Measurements from ENCODE around the gene NOP56. TPM values are rescaled to one million over a fixed set of nuclear protein-coding genes. Genes with fewer than 3 reads are reported as not detected.

Gene NOP56
- total RNA-seq, 1 experiment from 2014 or later, result 497 TPM

DNA sequence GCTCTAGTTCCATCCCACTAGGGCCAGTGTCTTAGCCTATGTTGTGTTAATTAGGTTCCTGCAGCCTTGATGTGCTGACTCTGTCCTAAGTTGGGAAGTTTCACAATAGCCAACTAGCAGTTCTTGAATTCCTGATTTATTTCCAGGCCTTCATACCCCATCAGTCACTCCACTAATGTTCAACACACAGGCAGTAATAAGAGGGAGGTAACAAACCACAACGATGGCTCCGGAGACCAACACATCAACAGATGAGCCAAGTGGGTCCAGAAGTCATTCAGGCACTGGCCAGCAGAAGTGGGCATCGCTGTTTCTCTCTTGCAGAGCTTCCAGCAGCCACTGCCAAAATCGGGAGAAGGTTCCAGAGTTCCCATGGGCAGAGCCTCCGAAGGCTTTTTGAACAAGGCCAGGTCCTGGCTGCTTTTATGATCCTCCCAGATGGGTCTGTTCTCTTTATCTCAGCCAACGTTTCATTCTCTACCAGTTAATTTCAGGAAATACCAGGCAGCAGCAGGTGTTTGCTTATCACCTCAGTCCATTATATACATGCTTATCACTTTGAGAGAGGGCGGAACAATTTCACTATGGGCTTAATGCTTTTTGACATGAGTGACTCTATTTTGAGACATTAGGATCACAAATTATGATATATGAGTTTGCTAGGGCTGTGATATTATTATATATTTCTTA lies 48.5 kb upstream of the NOP56 start:
- H3K27ac Mint-ChIP-seq (ENCODE audit: unreplicated experiment), result no peak overlapping the region
- no peak overlapping the region for H3K4me3 Mint-ChIP-seq (ENCODE audit: unreplicated experiment)
- ChIA-PET POLR2A (no interaction called here), CTCF (no interaction called here)
- H3K9me3 Mint-ChIP-seq (ENCODE audit: unreplicated experiment), result peaks cover 12% of the 10 kb centered on the region
- no peaks in the 10 kb centered on the region for H3K27me3 Mint-ChIP-seq (ENCODE audit: insufficient read depth, unreplicated experiment)
- intact Hi-C loops (cut with micrococcal nuclease; ENCODE audit: unreplicated experiment), result no loop called here
- peaks cover 14% of the 10 kb centered on the region; the same call in 1 of the 2 replicates for H3K9me3 ChIP-seq
- no peaks in the 10 kb centered on the region for H3K36me3 Mint-ChIP-seq (ENCODE audit: insufficient read depth, unreplicated experiment)
- no peak overlapping the region for H3K4me3 ChIP-seq (ENCODE audit: low read depth, low read length)
- no peaks in the 10 kb centered on the region for H3K4me1 ChIP-seq
- TF ChIP-seq, protein P1, sequence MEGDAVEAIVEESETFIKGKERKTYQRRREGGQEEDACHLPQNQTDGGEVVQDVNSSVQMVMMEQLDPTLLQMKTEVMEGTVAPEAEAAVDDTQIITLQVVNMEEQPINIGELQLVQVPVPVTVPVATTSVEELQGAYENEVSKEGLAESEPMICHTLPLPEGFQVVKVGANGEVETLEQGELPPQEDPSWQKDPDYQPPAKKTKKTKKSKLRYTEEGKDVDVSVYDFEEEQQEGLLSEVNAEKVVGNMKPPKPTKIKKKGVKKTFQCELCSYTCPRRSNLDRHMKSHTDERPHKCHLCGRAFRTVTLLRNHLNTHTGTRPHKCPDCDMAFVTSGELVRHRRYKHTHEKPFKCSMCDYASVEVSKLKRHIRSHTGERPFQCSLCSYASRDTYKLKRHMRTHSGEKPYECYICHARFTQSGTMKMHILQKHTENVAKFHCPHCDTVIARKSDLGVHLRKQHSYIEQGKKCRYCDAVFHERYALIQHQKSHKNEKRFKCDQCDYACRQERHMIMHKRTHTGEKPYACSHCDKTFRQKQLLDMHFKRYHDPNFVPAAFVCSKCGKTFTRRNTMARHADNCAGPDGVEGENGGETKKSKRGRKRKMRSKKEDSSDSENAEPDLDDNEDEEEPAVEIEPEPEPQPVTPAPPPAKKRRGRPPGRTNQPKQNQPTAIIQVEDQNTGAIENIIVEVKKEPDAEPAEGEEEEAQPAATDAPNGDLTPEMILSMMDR (IDR thresholded peaks at IDR 0.05; ENCODE audit: insufficient read depth in 1 of 2, low read depth in 1 of 2, low read length in 1 of 2, severe bottlenecking in 1 of 2, unreplicated experiment in 1 of 2), result no peak
- H3K4me1 Mint-ChIP-seq (ENCODE audit: low read depth, unreplicated experiment), result peaks cover 7% of the 10 kb centered on the region
- no peak for DNase-seq
- BruUV-seq (replicated peaks), result no TSS peak
- no peaks in the 10 kb centered on the region for H3K27me3 ChIP-seq (replicated peaks; ENCODE audit: control insufficient read depth, insufficient read depth, low read length)
- no peaks in the 10 kb centered on the region for H3K36me3 ChIP-seq (ENCODE audit: control insufficient read depth, insufficient read depth, low read length)

DNA sequence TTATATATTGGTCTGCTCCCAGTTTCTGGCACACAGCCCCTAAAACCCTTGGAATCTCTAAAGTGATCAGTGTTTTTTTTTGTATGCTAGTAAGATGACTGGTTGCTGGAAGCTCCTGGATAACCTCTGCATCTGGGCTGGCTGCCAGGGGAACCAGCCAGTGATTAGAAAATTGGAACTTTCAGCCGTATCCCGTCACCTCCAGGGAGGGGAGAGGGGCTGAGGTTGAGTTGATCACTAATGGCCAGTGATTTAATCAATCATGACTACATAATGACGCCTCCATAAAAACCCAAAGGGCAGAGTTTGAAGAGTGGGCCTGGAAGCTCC lies 48.0 kb upstream of the NOP56 start:
- peaks cover 18% of the 10 kb centered on the region for H3K9me3 Mint-ChIP-seq (ENCODE audit: unreplicated experiment)

DNA sequence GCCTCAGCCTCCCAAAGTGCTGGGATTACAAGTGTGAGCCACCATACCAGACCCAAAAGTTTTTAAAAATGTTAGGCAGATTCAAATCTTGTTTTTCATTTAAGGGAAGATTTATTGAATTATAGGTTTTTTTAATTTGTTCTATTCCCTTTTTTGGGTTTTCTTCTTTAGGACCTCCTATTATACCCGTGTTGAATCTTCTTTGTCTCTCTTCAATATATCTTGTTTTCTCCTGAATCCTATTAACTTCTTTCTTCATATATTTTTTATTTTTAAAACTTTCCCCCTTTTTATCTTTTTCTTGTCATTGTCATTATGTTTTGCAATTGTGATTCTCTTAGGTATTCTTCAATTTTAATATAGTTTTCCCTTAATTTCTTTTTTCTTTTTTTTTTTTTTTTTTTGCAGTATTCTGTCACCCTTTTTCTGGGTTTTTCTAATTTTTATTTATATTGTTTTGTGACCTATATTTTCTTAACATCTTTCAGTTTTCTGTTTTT lies 45.9 kb upstream of the NOP56 start:
- TF ChIP-seq, protein P1 (IDR thresholded peaks at IDR 0.05; ENCODE audit: insufficient read depth in 1 of 2, low read depth in 1 of 2, low read length in 1 of 2, severe bottlenecking in 1 of 2, unreplicated experiment in 1 of 2), result no peak
- Histone ChIP-seq H3K36me3 (ENCODE audit: control insufficient read depth, insufficient read depth, low read length) (no peaks in the 10 kb centered on the region), H3K4me3 (ENCODE audit: low read depth, low read length) (no peak overlapping the region), H3K9me3 (peaks cover 14% of the 10 kb centered on the region; the same call in 1 of the 2 replicates), H3K4me1 (no peaks in the 10 kb centered on the region), H3K27me3 (replicated peaks; ENCODE audit: control insufficient read depth, insufficient read depth, low read length) (no peaks in the 10 kb centered on the region)
- intact Hi-C loops (cut with micrococcal nuclease; ENCODE audit: unreplicated experiment), result no loop called here
- CTCF ChIA-PET, result no interaction called here
- H3K9me3 Mint-ChIP-seq (ENCODE audit: unreplicated experiment), result peaks cover 22% of the 10 kb centered on the region
- no TSS peak for BruUV-seq (replicated peaks)
- POLR2A ChIA-PET, result no interaction called here
- peaks cover 8% of the 10 kb centered on the region for H3K27me3 Mint-ChIP-seq (ENCODE audit: insufficient read depth, unreplicated experiment)
- H3K27ac Mint-ChIP-seq (ENCODE audit: unreplicated experiment), result no peak overlapping the region
- no peaks in the 10 kb centered on the region for H3K4me1 Mint-ChIP-seq (ENCODE audit: low read depth, unreplicated experiment)
- no peaks in the 10 kb centered on the region for H3K36me3 Mint-ChIP-seq (ENCODE audit: insufficient read depth, unreplicated experiment)
- no peak for DNase-seq
- no peak overlapping the region for H3K4me3 Mint-ChIP-seq (ENCODE audit: unreplicated experiment)

More for the DNA sequence above, 48.0 kb upstream of the NOP56 start:
- intact Hi-C loops (cut with micrococcal nuclease; ENCODE audit: unreplicated experiment), result no loop called here
- no TSS peak for BruUV-seq (replicated peaks)
- H3K9me3 ChIP-seq, result peaks cover 14% of the 10 kb centered on the region; the same call in 1 of the 2 replicates
- no peaks in the 10 kb centered on the region for H3K36me3 ChIP-seq (ENCODE audit: control insufficient read depth, insufficient read depth, low read length)
- no peaks in the 10 kb centered on the region for H3K27me3 ChIP-seq (replicated peaks; ENCODE audit: control insufficient read depth, insufficient read depth, low read length)
- ChIA-PET POLR2A (no interaction called here), CTCF (no interaction called here)
- peaks cover 6% of the 10 kb centered on the region for H3K4me1 Mint-ChIP-seq (ENCODE audit: low read depth, unreplicated experiment)
- peaks cover 3% of the 10 kb centered on the region for H3K27me3 Mint-ChIP-seq (ENCODE audit: insufficient read depth, unreplicated experiment)
- H3K36me3 Mint-ChIP-seq (ENCODE audit: insufficient read depth, unreplicated experiment), result no peaks in the 10 kb centered on the region
- TF ChIP-seq, protein P1 (IDR thresholded peaks at IDR 0.05; ENCODE audit: insufficient read depth in 1 of 2, low read depth in 1 of 2, low read length in 1 of 2, severe bottlenecking in 1 of 2, unreplicated experiment in 1 of 2), result no peak
- no peak overlapping the region for H3K27ac Mint-ChIP-seq (ENCODE audit: unreplicated experiment)
- H3K4me3 ChIP-seq (ENCODE audit: low read depth, low read length), result no peak overlapping the region
- no peaks in the 10 kb centered on the region for H3K4me1 ChIP-seq
- no peak for DNase-seq
- no peak overlapping the region for H3K4me3 Mint-ChIP-seq (ENCODE audit: unreplicated experiment)

Data from Caco-2 (cell line).